GM23338 (cell line): ENCODE results near the gene COL1A2. TPM values are rescaled to one million over a fixed set of nuclear protein-coding genes. Genes with fewer than 3 reads are reported as not detected.

Experiments used
- ATAC-seq: fragments of 200-7000 bp; cut with Tn5 transposase; 3 replicates; pipeline ENCODE4 v1.9.1; 2020
- DNase-seq: peaks from one replicate; pipeline ENCODE4 v3.0.0-alpha.2; 2015; ENCODE audit warnings: low spot score
- H2AFZ ChIP-seq: fragments of 200-600 bp; sonication (generic); 2 replicates; pipeline ENCODE4 v1.8.0; 2016; ENCODE audit warnings: antibody characterized with exemption, mild to moderate bottlenecking, moderate library complexity
- H3F3A ChIP-seq: fragments of 200-600 bp; sonication (generic); replicated peaks from 2 replicates; pipeline ENCODE4 v1.8.0; 2017; ENCODE audit warnings: antibody characterized with exemption, mixed run types, low read depth
- H3K27ac ChIP-seq: fragments of 200-600 bp; sonication (generic); 2 replicates; pipeline ENCODE4 v1.6.1; 2016; ENCODE audit warnings: low read depth
- H3K27me3 ChIP-seq: fragments of 200-600 bp; sonication (generic); 2 replicates; pipeline ENCODE4 v1.8.0; 2016; ENCODE audit warnings: mild to moderate bottlenecking, mixed run types, moderate library complexity; ENCODE audit not compliant: insufficient read depth
- H3K36me3 ChIP-seq: fragments of 200-600 bp; sonication (generic); 2 replicates; pipeline ENCODE4 v1.8.0; 2016; ENCODE audit warnings: mild to moderate bottlenecking; ENCODE audit not compliant: insufficient read depth
- H3K4me1 ChIP-seq: fragments of 200-600 bp; sonication (generic); 2 replicates; pipeline ENCODE4 v1.8.0; 2016; ENCODE audit warnings: mild to moderate bottlenecking, moderate library complexity; ENCODE audit not compliant: insufficient read depth
- H3K4me2 ChIP-seq: fragments of 200-600 bp; sonication (generic); 2 replicates; pipeline ENCODE4 v1.7.1; 2017; ENCODE audit warnings: mixed run types
- H3K4me3 ChIP-seq: fragments of 200-600 bp; sonication (generic); 2 replicates; pipeline ENCODE4 v1.6.1; 2016; ENCODE audit warnings: mixed run types
- H3K79me2 ChIP-seq: fragments of 200-600 bp; sonication (generic); replicated peaks from 2 replicates; pipeline ENCODE4 v1.8.0; 2017; ENCODE audit warnings: mild to moderate bottlenecking; ENCODE audit not compliant: insufficient read depth
- H3K9me2 ChIP-seq: fragments of 200-600 bp; sonication (generic); 2 replicates; pipeline ENCODE4 v1.8.0; 2017; ENCODE audit not compliant: insufficient read depth
- H4K20me1 ChIP-seq: fragments of 200-600 bp; sonication (generic); replicated peaks from 2 replicates; pipeline ENCODE4 v1.8.0; 2017; ENCODE audit warnings: mild to moderate bottlenecking; ENCODE audit not compliant: insufficient read depth
- H3K27ac Mint-ChIP-seq: 2 replicates; pipeline ENCODE4 v1.8.0; 2020; ENCODE audit warnings: inconsistent platforms, mild to moderate bottlenecking, moderate library complexity, mixed read lengths
- H3K27me3 Mint-ChIP-seq: 3 replicates; pipeline ENCODE4 v1.8.0; 2022; ENCODE audit warnings: low read depth, mild to moderate bottlenecking, moderate library complexity, mixed read lengths, inconsistent platforms; ENCODE audit not compliant: insufficient read depth, poor library complexity
- H3K36me3 Mint-ChIP-seq: 3 replicates; pipeline ENCODE4 v1.8.0; 2021; ENCODE audit warnings: low read depth, mild to moderate bottlenecking, inconsistent platforms, moderate library complexity, mixed read lengths
- H3K4me1 Mint-ChIP-seq: 3 replicates; pipeline ENCODE4 v1.8.0; 2020; ENCODE audit warnings: mild to moderate bottlenecking, inconsistent platforms, mixed read lengths
- H3K4me3 Mint-ChIP-seq: 3 replicates; pipeline ENCODE4 v1.8.0; 2021; ENCODE audit warnings: moderate library complexity, mild to moderate bottlenecking, inconsistent platforms, mixed read lengths
- H3K9me3 Mint-ChIP-seq: 3 replicates; pipeline ENCODE4 v1.8.0; 2020; ENCODE audit warnings: moderate library complexity, mild to moderate bottlenecking, inconsistent platforms, mixed read lengths
- CREB1 ChIP-seq: fragments of 250-450 bp; sonication (Bioruptor Pico); IDR thresholded peaks from 2 replicates; pipeline ENCODE4 v1.5.0; 2020; ENCODE audit warnings: low read depth, mild to moderate bottlenecking, moderate library complexity
- EZH2 ChIP-seq: fragments of 200-600 bp; sonication (generic); IDR thresholded peaks from one replicate; pipeline ENCODE4 v1.8.0; 2017; ENCODE audit warnings: antibody characterized with exemption, mild to moderate bottlenecking, low read depth; ENCODE audit not compliant: unreplicated experiment
- EZH2phosphoT487 ChIP-seq: fragments of 200-600 bp; sonication (generic); IDR thresholded peaks from one replicate; pipeline ENCODE4 v1.8.1; 2018; ENCODE audit warnings: antibody characterized with exemption; ENCODE audit not compliant: unreplicated experiment
- JUNB ChIP-seq: IDR thresholded peaks from one replicate; pipeline ENCODE4 v1.6.1; 2016; ENCODE audit warnings: antibody characterized with exemption; ENCODE audit not compliant: unreplicated experiment
- NANOG ChIP-seq: IDR thresholded peaks from 2 replicates; pipeline ENCODE4 v1.6.1; 2016; ENCODE audit warnings: antibody characterized with exemption, borderline replicate concordance
- POLR2AphosphoS5 ChIP-seq: IDR thresholded peaks from 2 replicates; pipeline ENCODE4 v1.6.1; 2016; ENCODE audit warnings: antibody characterized with exemption, low read depth
- STAT1 ChIP-seq: IDR thresholded peaks from one replicate; pipeline ENCODE4 v1.6.1; 2016; ENCODE audit warnings: antibody characterized with exemption; ENCODE audit not compliant: unreplicated experiment
- ZNF114 ChIP-seq: fragments of 250-450 bp; sonication (Bioruptor Pico); IDR thresholded peaks from 2 replicates; pipeline ENCODE4 v1.5.0; 2020; ENCODE audit warnings: mild to moderate bottlenecking, moderate library complexity
- ZNF331 ChIP-seq: fragments of 250-450 bp; sonication (Bioruptor Pico); IDR thresholded peaks from 2 replicates; pipeline ENCODE4 v1.5.0; 2020; ENCODE audit warnings: low read depth, mild to moderate bottlenecking, moderate library complexity
- ZNF462 ChIP-seq: fragments of 250-450 bp; sonication (Bioruptor Pico); IDR thresholded peaks from 2 replicates; pipeline ENCODE4 v1.5.0; 2020; ENCODE audit warnings: mild to moderate bottlenecking, moderate library complexity
- polyA plus RNA-seq: library from polyadenylated mRNA; unstranded; fragments of >200 nt; fragmentation: Nextera tagmentation; extraction: Ambion mirVana; gene quantifications from 2 replicates; pipeline ENCODE4 v1.2.1, GENCODE V29; 2016
- total RNA-seq: library from RNA; depleted of rRNA; stranded (reverse); fragments of >200 nt; shearing (Covaris generic); gene quantifications from 2 replicates; pipeline ENCODE4 v1.2.3, GENCODE V29; 2014
- TF ChIP-seq, protein P1 (sequence below): IDR thresholded peaks from 2 replicates; pipeline ENCODE4 v1.6.1; 2016; ENCODE audit warnings: antibody characterized with exemption
- TF ChIP-seq, protein P2 (sequence below), 2 experiments: fragments of 200-600 bp in 1 of 2; sonication (generic) in 1 of 2; conservative IDR thresholded peaks; 2 replicates each; pipeline versions ENCODE4 v1.5.1 to v1.6.1; 2016 to 2017; ENCODE audit warnings: antibody characterized with exemption in 2 of 2, low read depth in 2 of 2, mild to moderate bottlenecking in 2 of 2, moderate library complexity in 1 of 2
- TF ChIP-seq, protein P3 (sequence below): IDR thresholded peaks from one replicate; pipeline ENCODE4 v1.6.1; 2018; ENCODE audit warnings: antibody characterized with exemption; ENCODE audit not compliant: unreplicated experiment

Gene COL1A2
- total and polyA plus RNA-seq, 2 experiments from 2014 or later = 32.0 to 67.0 TPM

DNA sequence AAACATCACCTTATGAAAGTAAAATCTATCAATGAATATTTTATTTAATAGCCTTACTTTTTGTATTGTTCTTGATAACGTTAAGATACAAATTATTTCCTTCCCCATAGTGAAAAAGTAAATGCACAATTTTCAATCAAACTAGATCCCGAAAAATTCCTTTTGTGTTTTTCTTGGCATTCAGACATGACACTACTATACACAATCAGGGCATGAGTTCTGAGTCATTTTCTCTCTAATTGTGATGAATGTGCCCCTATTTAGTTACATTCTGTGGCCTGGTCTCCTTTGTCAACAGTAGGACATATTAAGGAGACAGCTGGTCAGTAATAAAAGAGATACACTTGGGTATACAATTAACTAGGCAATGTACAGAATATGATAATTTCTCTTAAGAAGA is 19.8 kb downstream of the COL1A2 start:
- Mint-ChIP-seq H3K4me1 (peaks cover 10% of the 10 kb centered on the region; the same call in 2 of the 3 replicates), H3K27me3 (no peaks in the 10 kb centered on the region), H3K27ac (no peak overlapping the region; the same call in 1 of the 2 replicates), H3K9me3 (no peaks in the 10 kb centered on the region), H3K4me3 (no peak overlapping the region), H3K36me3 (peaks cover 40% of the 10 kb centered on the region)
- Histone ChIP-seq H3F3A (no peaks in the 10 kb centered on the region), H3K27me3 (no peaks in the 10 kb centered on the region), H3K4me2 (no peak overlapping the region), H3K36me3 (peaks cover 38% of the 10 kb centered on the region), H2AFZ (no peak overlapping the region), H3K9me2 (no peaks in the 10 kb centered on the region), H3K27ac (no peak overlapping the region), H4K20me1 (0 out of 2 replicates have a peak, but pooled peaks cover 5% of the 10 kb centered on the region), H3K4me1 (peaks cover 9% of the 10 kb centered on the region; the same call in 1 of the 2 replicates), H3K4me3 (no peak overlapping the region), H3K79me2 (no peaks in the 10 kb centered on the region)
- DNase-seq = no peak
- TF ChIP-seq NANOG (no peak), CREB1 (no peak), STAT1 (no peak), JUNB (no peak), ZNF114 (CRISPR knock-in tag) (no peak), ZNF331 (CRISPR knock-in tag) (no peak), POLR2AphosphoS5 (no peak), EZH2 (no peak), ZNF462 (no peak), EZH2phosphoT487 (no peak)
- TF ChIP-seq, protein P1, sequence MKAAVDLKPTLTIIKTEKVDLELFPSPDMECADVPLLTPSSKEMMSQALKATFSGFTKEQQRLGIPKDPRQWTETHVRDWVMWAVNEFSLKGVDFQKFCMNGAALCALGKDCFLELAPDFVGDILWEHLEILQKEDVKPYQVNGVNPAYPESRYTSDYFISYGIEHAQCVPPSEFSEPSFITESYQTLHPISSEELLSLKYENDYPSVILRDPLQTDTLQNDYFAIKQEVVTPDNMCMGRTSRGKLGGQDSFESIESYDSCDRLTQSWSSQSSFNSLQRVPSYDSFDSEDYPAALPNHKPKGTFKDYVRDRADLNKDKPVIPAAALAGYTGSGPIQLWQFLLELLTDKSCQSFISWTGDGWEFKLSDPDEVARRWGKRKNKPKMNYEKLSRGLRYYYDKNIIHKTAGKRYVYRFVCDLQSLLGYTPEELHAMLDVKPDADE = no peak
- TF ChIP-seq, protein P2, sequence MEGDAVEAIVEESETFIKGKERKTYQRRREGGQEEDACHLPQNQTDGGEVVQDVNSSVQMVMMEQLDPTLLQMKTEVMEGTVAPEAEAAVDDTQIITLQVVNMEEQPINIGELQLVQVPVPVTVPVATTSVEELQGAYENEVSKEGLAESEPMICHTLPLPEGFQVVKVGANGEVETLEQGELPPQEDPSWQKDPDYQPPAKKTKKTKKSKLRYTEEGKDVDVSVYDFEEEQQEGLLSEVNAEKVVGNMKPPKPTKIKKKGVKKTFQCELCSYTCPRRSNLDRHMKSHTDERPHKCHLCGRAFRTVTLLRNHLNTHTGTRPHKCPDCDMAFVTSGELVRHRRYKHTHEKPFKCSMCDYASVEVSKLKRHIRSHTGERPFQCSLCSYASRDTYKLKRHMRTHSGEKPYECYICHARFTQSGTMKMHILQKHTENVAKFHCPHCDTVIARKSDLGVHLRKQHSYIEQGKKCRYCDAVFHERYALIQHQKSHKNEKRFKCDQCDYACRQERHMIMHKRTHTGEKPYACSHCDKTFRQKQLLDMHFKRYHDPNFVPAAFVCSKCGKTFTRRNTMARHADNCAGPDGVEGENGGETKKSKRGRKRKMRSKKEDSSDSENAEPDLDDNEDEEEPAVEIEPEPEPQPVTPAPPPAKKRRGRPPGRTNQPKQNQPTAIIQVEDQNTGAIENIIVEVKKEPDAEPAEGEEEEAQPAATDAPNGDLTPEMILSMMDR (conservative IDR thresholded peaks at IDR 0.05; ENCODE audit: low read depth in 2 of 2) = no peak
- TF ChIP-seq, protein P3, sequence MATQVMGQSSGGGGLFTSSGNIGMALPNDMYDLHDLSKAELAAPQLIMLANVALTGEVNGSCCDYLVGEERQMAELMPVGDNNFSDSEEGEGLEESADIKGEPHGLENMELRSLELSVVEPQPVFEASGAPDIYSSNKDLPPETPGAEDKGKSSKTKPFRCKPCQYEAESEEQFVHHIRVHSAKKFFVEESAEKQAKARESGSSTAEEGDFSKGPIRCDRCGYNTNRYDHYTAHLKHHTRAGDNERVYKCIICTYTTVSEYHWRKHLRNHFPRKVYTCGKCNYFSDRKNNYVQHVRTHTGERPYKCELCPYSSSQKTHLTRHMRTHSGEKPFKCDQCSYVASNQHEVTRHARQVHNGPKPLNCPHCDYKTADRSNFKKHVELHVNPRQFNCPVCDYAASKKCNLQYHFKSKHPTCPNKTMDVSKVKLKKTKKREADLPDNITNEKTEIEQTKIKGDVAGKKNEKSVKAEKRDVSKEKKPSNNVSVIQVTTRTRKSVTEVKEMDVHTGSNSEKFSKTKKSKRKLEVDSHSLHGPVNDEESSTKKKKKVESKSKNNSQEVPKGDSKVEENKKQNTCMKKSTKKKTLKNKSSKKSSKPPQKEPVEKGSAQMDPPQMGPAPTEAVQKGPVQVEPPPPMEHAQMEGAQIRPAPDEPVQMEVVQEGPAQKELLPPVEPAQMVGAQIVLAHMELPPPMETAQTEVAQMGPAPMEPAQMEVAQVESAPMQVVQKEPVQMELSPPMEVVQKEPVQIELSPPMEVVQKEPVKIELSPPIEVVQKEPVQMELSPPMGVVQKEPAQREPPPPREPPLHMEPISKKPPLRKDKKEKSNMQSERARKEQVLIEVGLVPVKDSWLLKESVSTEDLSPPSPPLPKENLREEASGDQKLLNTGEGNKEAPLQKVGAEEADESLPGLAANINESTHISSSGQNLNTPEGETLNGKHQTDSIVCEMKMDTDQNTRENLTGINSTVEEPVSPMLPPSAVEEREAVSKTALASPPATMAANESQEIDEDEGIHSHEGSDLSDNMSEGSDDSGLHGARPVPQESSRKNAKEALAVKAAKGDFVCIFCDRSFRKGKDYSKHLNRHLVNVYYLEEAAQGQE = no peak
- no peak for ATAC-seq
